NCI-H2171 (cell line): ENCODE data around the gene CDR2.
A peak's percentile ranks its signal among the peaks of the same experiment; 100 is the strongest.
"Not testable (repeated sequence)": the region's sequence is repeated elsewhere in the genome, so short reads cannot be mapped to it uniquely, and the experiment has no call there.

Experiments used
- DNase-seq: peaks from one replicate; lab custom pipeline; 2025; lab: John Stamatoyannopoulos, UW

The CDR2 gene

DNA sequence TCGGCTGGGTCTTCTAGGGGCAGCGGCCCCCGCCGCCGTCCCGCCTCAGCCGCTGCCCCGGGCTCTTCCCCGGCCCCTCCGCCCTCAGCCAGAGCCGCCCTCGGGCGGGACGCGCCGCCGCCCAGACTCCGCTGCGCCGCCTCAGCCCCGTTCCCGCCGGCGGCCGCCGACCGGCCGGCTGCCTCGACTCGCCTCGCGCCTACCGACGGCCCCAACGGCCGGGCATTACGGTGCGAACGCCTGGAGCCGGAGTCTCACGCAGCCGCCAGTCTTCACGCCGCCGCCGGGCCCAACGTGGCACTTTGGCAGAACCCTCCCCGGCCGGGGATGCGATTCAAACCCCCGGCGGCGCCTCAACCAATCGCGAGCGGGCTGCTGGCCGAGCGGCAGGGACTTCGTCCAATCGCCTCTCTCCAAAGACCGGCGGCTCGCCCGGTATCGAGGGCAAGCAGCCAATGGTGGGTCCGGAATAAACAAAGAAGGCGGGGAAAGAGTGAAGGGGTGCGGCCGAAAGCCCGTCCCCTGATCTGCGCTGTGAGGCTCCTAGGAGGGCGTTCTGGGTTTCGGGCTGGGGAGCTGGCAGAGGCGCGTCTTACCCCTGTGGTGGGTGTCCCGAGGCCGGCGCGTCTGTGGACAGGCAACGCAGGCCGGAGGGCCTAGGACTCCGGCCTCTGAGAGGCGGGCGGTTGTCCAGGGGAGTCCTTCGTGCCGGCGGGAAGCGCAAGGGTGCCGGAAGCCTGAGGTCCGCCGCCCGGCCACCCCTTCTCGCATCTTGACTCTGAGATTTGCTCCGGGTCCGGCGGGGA lies at the start of gene CDR2:
Gene CDR2 (minus strand): TSS at position 309 of the 806 bp plus-strand sequence. CDS start 310 bp downstream, outside the sequence.
- DNase-seq, result peak; percentile 96

- DNase-seq, result no peak
Observed at GRCh38 chr16:22423716-22424115, 49.3 kb upstream of the CDR2 start.

DNA sequence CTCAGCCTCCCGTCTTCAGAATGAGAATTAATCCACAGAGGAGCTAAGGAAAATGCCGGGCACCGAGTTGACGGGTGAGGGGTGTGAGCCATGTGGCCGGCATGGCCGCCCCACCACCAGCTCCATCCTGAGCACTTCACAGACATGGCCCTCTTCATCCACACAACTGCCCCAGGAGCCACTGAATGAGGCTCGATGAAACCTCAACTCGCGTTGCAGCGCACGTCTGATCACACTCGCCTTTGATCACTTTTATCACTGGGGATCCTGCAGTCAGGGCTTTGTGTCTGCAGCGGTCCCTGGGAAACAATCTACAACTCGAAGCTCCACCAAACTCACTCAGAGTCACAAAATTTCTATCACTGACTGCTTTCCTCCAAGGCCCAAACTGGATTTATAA lies 46.7 kb upstream of the CDR2 start:
- DNase-seq, result no peak

GRCh38 chr16:22420606-22421135 lies 46.3 kb upstream of the CDR2 start:
- DNase-seq, result no peak

DNA sequence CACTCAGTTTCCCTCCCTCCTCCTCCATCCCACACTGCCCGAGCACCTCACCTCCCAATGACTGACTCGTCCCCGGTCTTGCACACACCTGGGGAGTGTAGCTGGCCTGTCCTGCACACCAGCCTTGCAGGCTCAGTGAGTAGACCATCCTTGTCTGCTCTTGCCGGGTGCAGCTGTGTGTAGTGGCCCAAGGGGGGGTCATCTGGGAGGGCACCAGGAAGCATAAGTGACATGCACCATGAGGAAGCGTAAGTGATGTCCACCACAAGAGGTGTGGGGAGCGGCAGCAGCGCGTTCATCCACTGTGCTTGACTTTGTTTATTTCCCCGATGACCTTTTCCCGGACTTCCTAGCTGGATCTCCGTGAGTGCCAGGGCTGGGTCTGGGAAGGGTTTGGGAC lies 45.5 kb upstream of the CDR2 start:
- no peak for DNase-seq

DNA sequence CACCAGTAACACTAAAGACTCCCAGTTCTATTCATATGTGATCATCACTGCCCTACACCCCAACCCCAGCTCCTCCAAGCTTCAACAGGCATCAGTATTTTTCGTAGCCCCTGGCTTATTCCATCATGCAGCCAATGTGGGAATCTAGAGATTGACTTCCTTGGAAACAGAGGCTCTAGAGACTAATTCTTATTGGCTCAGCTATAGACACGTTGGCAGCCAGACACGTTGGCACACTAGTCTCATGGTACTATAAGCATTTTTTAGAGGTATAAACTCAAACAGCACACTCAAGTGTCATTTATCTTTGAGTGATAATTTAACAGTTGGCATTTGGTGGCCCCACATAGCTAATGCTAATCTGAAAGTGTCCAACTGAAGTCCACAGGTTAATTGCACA lies 44.4 kb upstream of the CDR2 start:
- DNase-seq, result no peak

DNA sequence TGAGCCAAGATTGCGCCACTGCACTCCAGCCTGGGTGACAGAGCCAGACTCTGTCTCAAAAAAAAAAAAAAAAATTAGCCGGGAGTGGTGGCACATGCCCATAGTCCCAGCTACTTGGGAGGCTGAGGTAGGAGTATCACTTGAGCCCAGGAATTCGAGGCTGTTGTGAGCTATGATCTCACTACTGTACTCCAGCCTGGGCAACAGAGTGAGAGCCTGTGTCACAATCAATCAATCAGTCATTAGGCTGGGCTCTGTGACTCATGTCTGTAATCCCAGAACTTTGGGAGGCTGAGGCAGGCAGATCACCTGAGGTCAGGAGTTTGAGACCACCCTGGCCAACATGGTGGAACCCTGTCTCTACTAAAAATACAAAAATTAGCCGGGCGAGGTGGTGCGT lies 43.4 kb upstream of the CDR2 start:
- not testable (repeated sequence) for DNase-seq

DNA sequence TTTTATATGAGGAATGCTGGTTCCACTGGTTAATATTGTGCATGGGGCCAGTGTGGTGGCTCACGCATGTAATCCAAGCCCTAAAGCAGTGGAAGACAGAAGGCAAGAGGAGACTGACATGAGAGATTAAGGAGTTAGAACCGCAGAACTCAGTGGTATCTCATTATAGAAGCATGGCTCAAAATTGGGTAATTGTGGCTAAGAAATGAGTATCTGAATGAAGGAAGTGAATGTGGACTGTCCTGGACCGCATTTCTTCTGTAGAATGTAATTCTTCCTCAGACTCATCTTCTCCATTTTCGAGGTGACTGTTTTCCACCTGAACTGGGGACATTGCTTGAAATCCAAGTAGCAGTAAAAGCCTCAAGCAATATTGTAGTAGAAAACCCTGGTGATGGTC lies 42.6 kb upstream of the CDR2 start:
- no peak for DNase-seq

- no peak for DNase-seq
Observed at GRCh38 chr16:22413819-22414218, 39.4 kb upstream of the CDR2 start.

DNA sequence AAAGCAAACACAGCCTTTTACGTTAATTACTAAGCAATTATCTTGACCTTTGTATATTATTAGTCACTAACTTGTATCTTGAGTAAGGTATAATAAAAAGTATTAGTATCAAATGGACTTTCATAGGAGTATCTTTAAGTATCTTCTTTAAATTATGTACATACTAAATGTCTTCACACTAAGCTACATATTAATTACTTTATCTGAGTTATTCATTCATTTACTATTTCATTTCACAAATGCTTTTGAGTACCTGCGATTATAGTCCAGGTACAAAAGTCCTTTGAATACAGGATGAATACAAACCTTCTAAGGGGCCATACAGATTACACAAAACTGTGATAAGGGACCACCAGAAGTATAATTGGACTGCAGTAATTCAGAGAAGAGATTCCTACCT lies 33.1 kb upstream of the CDR2 start:
- no peak for DNase-seq

DNA sequence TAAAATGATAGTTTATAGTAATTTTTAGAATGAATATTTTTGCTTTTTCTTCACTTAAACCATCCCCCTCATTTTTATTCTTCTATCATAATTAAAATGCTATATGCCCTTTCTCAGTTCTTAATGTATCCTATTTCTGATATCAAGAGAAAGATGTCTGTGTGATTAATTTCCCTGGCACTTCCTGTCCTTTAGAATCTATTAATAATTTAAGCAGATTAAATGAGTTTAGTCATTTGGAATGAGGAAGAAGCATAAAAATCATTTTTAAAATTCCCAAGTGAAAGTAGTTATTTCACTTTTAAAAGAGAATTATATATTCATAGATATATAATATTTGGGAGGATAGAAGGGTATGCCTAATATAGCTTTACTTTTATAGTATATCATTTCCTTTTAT lies 27.8 kb upstream of the CDR2 start:
- DNase-seq, result no peak

GRCh38 chr16:22400900-22401299 lies 26.5 kb upstream of the CDR2 start:
- DNase-seq, result no peak

DNA sequence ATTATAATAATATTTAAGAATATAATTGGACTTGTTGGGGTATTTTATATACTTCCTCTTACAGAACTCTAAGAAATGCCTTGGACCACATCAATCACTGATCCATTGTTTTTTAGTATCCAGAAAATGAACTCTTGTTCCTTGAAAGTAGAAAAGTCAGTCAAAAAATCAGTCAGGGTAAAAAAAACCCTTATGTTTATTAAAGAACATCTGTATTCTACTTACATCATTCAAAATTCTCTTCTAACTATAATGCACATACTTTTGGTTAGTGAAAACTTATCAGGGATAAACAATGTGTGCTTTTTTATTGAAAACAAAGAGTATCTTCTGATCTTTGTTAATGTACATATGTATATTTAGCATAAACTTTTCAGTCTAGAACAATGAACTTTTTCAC lies 23.5 kb upstream of the CDR2 start:
- DNase-seq, result no peak

- no peak for DNase-seq
Observed at GRCh38 chr16:22397464-22397863, 23.0 kb upstream of the CDR2 start.

DNA sequence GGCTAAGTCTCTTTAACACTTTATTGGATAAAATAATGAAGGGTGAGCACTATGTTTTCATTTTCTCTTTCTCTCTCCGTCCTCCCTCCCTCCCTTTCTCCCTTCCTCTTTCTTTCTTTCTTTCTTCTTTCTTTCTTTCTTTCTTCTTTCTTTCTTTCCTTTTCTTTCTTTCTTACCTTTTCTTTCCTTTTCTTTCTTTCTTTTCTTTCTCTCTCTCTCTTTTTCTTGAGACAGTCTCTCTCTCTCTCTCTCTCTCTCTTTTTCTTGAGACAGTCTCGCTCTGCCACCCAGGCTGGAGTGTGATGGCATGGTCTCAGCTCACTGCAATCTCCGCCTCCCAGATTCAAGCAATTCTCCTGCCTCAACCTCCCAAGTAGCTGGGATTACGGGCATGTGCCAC lies 21.5 kb upstream of the CDR2 start:
- DNase-seq, result no peak

DNA sequence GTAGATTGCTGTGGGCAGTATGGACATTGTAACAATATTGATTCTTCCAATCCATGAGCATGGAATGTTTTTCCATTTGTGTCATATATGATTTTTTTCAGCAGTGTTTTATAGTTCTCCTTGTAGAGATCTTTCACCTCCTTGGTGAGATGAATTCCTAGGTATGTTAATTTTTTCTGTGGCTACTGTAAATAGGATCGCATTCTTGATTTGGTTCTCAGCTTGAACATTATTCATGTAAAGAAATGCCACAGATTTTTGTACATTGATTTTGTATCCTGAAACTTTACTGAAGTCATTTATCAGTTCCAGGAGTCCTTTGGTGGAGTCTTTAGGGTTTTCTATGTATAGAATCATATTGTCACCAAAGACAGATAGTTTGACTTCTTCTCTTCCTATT lies 19.7 kb upstream of the CDR2 start:
- DNase-seq, result no peak

DNA sequence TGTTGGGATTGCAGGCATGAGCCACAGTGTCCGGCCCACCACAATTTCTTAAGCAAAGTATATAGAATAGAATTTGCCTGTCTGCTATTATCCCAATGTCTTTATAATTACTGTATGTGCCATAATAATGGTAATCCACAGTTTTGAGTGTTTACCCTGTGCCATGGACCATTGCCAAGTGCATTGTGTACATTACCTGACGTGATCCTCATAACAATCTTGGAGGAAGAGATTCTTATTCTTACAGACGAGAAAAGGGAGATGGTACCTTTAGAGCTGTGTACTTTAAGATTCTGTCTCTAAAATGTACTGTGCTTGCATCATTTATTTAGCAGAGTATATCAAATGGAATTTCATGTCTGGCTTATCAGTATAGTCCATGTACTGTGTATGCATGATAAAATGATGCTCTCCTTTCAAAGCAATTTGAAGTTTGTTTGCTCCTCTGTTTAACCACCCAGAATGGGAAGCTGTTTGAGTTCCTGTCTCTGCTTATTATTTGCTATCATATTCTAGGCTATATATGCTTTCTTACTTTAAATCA lies 13.8 kb upstream of the CDR2 start:
- DNase-seq, result no peak

DNA sequence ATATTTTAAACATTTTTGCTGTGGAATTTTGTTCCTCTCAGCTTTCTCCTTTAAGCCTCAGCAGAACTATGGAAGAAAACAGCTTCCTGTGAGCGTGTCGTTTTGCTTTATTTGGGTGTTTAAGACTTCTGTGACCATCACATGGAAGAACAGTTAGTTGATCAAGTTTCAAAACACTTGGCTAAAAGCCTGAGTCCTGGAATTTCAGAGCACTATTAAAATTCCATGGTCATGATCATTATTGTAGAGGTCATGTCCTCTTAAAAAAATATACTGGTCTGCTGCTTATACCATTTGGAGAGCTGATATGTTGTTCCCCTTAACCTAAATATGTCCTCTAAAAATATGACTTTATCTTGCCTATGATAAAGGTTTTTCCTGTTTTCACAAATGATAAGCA lies 12.6 kb upstream of the CDR2 start:
- no peak for DNase-seq

DNA sequence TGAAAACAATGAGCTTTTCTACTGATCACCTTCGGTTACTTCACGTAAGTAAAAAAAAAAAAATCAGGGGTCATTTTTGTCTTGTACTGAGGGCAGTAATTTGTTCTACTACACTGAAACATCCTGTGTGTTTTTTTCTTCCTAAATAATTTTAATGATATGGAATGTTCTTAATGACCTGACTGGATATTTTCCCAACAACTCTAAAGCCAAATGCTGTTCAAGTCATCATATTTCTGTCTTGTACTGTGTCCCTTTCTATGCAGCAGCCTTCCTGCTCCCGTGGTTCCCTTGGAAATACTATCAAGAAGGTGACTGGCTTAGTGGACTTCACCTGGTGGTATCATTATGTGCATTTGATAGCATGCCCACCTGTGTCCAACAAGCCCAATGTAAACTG lies 10.8 kb upstream of the CDR2 start:
- no peak for DNase-seq

DNA sequence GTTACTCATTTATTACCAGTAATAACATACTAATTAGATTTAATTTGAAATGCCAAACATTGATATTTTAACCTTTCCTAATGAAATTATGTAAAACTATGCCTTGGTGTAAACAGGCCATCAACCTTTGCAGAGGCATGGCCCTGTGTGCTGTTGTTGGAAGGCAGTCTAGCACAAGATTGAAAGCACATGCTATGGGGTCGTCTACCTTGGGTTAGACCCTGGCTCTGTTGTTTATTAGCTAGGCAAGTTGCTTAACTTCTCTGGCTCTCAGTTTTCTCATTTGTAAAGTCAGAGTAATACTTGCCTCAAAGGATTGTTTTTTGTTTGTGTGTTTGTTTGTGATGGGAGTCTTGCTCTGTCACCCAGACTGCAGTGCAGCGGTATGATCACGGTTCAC lies 9.4 kb upstream of the CDR2 start:
- DNase-seq, result no peak

DNA sequence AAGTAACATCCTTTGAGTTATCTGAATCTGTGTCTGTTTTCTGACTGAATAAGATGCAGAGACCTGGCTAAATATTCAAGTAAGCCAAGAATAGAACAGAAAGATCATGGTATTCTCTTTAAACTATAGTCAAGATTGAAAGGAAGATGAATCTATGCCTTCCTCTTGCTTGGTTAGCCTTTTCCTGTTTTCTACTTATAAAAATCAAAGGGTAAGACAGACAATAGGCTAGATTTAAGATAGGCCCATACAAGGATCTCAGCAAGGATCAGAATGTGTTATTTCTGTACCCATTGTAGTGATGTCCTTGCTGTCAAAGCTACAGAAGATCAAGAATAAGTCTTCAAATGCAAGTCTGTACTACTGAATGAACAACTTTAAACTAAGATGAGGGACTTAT lies 7.0 kb upstream of the CDR2 start:
- DNase-seq, result no peak

GRCh38 chr16:22380529-22380928 lies 6.1 kb upstream of the CDR2 start:
- no peak for DNase-seq

GRCh38 chr16:22379656-22380055 lies 5.2 kb upstream of the CDR2 start:
- DNase-seq, result no peak
